ENCODE results near the gene SMPD2. TPM values are rescaled to one million over a fixed set of nuclear protein-coding genes. Genes with fewer than 3 reads are reported as not detected.

SMPD2 gene
- total and polyA plus RNA-seq, 2 donors (not counting 1 experiment from before 2014, with no cell fraction given): 35.7 to 43.9 TPM

DNA sequence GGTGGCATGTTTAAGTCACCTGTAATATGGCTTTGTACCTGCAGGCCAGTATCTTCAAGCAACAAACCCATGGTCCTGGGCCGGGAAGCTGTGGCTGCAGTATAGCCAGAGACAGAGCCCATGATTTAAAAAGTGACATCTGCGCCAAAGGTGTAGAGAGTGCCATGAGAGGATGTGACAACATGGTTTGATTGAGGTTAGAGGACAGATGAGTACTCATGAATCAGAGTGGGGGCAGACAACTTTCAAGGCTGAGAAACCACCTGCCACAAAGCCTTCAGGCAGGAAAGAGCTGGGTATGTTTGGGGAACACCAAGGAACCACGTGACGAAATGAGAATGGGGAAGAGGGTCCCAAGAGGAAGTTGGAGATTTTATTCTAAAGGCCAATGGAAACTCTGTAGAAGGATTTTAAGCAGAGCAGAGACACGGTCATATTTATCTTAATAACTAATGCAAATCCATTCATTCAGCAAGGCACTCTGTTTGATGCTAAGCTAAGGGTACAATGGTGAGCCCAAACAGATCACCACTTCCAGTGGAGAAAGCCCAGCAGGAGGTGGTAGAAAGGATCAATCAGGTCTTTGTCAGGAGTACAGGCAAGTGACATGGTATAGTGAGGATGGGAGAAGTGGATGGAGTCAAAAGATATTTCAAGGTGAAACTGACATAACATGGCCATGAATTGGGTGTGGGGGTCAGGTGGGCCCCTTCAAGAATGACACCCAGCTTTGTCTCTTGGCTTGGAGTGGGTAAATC, 18.4 kb downstream of the SMPD2 start:
- no peak overlapping the region for H3K4me3 ChIP-seq (ENCODE audit: control extremely low read depth in 1 of 5, extremely low read depth in 1 of 5, insufficient read depth in 1 of 5, low read depth in 2 of 5, low read length in 4 of 5)
- H3K27ac ChIP-seq (ENCODE audit: low read length in 2 of 2): peak overlapping the region; percentile 76 to 98
- CTCF ChIA-PET: interaction anchor here (1.3 to 6.4 kb wide), 4 partner anchors 11 to 21 kb away, joined by 3 to 42 read pairs (median 4); partner anchors contain the start of gene ZBTB24
- peaks cover 0 to 20% of the 10 kb centered on the region in 2 experiments for H3K36me3 ChIP-seq (replicated peaks in 1 of 2; ENCODE audit: control extremely low read depth in 1 of 2, control insufficient read depth in 1 of 2, extremely low read depth in 1 of 2, insufficient read depth in 2 of 2, low read length in 1 of 2)
- ATAC-seq (ENCODE audit: low read depth) (peak; percentile 3), DNase-seq (peak; percentile 86)
- Mint-ChIP-seq H3K27me3 (no peaks in the 10 kb centered on the region), H3K9me3 (ENCODE audit: insufficient read depth) (no peaks in the 10 kb centered on the region), H3K4me3 (peak overlapping the region; percentile 18), H3K27ac (peak overlapping the region; percentile 83), H3K4me1 (peaks cover 70% of the 10 kb centered on the region)
- POLR2A ChIA-PET: interaction anchor here (0.6 to 1.0 kb wide), 5 partner anchors 20 to 83 kb away, joined by 3 to 8 read pairs (median 3); partner anchors contain the start of gene ZBTB24
- H3K27me3 ChIP-seq (replicated peaks in 1 of 4; ENCODE audit: control extremely low read depth in 1 of 4, control insufficient read depth in 3 of 4, insufficient read depth in 4 of 4, low read length in 3 of 4): no peaks in the 10 kb centered on the region
- H3K9ac ChIP-seq (ENCODE audit: low read length): no peak overlapping the region
- peaks cover 50% of the 10 kb centered on the region in 2 donors for H3K4me1 ChIP-seq (ENCODE audit: control insufficient read depth in 2 of 2, insufficient read depth in 2 of 2, low read length in 2 of 2)
- TF ChIP-seq, protein P1, sequence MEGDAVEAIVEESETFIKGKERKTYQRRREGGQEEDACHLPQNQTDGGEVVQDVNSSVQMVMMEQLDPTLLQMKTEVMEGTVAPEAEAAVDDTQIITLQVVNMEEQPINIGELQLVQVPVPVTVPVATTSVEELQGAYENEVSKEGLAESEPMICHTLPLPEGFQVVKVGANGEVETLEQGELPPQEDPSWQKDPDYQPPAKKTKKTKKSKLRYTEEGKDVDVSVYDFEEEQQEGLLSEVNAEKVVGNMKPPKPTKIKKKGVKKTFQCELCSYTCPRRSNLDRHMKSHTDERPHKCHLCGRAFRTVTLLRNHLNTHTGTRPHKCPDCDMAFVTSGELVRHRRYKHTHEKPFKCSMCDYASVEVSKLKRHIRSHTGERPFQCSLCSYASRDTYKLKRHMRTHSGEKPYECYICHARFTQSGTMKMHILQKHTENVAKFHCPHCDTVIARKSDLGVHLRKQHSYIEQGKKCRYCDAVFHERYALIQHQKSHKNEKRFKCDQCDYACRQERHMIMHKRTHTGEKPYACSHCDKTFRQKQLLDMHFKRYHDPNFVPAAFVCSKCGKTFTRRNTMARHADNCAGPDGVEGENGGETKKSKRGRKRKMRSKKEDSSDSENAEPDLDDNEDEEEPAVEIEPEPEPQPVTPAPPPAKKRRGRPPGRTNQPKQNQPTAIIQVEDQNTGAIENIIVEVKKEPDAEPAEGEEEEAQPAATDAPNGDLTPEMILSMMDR (IDR thresholded peaks at IDR 0.05): no peak
- no peak for TF ChIP-seq EZH2 (IDR thresholded peaks at IDR 0.05; ENCODE audit: borderline replicate concordance, insufficient read depth, low read depth, low read length, poor library complexity, severe bottlenecking)
- WGBS (ENCODE audit: insufficient coverage): 0% methylated on average over 4 of the region's 5 CpGs
- H4K20me1 ChIP-seq (ENCODE audit: control insufficient read depth, insufficient read depth, low read length, poor library complexity, severe bottlenecking): no peaks in the 10 kb centered on the region
- intact Hi-C loops (cut with micrococcal nuclease): loop anchor here (5.0 to 10.0 kb wide), 3 partner anchors 746 to 1416 kb away; partner anchors contain the start of genes AMD1 and CDK19
- peaks cover 0 to 2% (median 0%) of the 10 kb centered on the region in 3 donors for H3K9me3 ChIP-seq (ENCODE audit: control extremely low read depth in 1 of 3, control insufficient read depth in 2 of 3, insufficient read depth in 1 of 3, low read length in 2 of 3)
- peak overlapping the region; percentile 95 for H3K4me2 ChIP-seq (replicated peaks; ENCODE audit: low read depth, low read length, poor library complexity, severe bottlenecking)
- no peak overlapping the region for H2AFZ ChIP-seq (ENCODE audit: insufficient read depth, low read depth, low read length, poor library complexity, severe bottlenecking)
- H3K79me2 ChIP-seq (ENCODE audit: control insufficient read depth, insufficient read depth, low read length): peaks cover 15% of the 10 kb centered on the region
